Endothelial cell (in vitro differentiated cells): Measurements from ENCODE around the gene ZNF575. TPM values are rescaled to one million over a fixed set of nuclear protein-coding genes. Genes with fewer than 3 reads are reported as not detected.

Source experiments
- DNase-seq: peaks from one replicate; pipeline ENCODE4 v3.0.0; 2021; ENCODE audit warnings: low spot score
- H3K27ac Mint-ChIP-seq: one replicate; pipeline ENCODE4 v1.8.0; 2021; ENCODE audit warnings: mixed read lengths, inconsistent platforms; ENCODE audit not compliant: unreplicated experiment
- H3K27me3 Mint-ChIP-seq: one replicate; pipeline ENCODE4 v1.8.0; 2021; ENCODE audit warnings: mild to moderate bottlenecking, moderate library complexity, mixed read lengths, inconsistent platforms; ENCODE audit not compliant: unreplicated experiment
- H3K36me3 Mint-ChIP-seq: one replicate; pipeline ENCODE4 v1.8.0; 2021; ENCODE audit warnings: mild to moderate bottlenecking, low read depth, mixed read lengths, inconsistent platforms; ENCODE audit not compliant: unreplicated experiment
- H3K4me1 Mint-ChIP-seq: one replicate; pipeline ENCODE4 v1.8.0; 2021; ENCODE audit warnings: mild to moderate bottlenecking, mixed read lengths, inconsistent platforms; ENCODE audit not compliant: unreplicated experiment
- H3K4me3 Mint-ChIP-seq: one replicate; pipeline ENCODE4 v1.8.0; 2021; ENCODE audit warnings: mild to moderate bottlenecking, mixed read lengths, inconsistent platforms; ENCODE audit not compliant: unreplicated experiment
- H3K9me3 Mint-ChIP-seq: one replicate; pipeline ENCODE4 v1.8.0; 2021; ENCODE audit warnings: mixed read lengths, inconsistent platforms; ENCODE audit not compliant: unreplicated experiment
- long read RNA-seq: library from polyadenylated mRNA; unstranded; transcript quantifications from one replicate; pipeline ENCODE4 v2.0.0, GENCODE V29; 2020; ENCODE audit not compliant: unreplicated experiment
- total RNA-seq: library from RNA; stranded (reverse); fragmentation: NEBNext Ultra II Directional; extraction: Animal tissue kit (Norgen Biotek cat#: 25700); gene quantifications from one replicate; pipeline ENCODE4 v1.2.1, GENCODE V29; 2021; ENCODE audit not compliant: unreplicated experiment
- TF ChIP-seq, protein P1 (sequence below): fragments of 200-600 bp; sonication (generic); IDR thresholded peaks from one replicate; pipeline ENCODE4 v1.5.0; 2021; ENCODE audit warnings: antibody characterized with exemption; ENCODE audit not compliant: unreplicated experiment

Gene ZNF575, protein sequence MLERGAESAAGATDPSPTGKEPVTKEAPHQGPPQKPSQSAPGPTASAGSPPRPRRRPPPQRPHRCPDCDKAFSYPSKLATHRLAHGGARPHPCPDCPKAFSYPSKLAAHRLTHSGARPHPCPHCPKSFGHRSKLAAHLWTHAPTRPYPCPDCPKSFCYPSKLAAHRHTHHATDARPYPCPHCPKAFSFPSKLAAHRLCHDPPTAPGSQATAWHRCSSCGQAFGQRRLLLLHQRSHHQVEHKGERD
- 2.3 TPM for total RNA-seq
- long read RNA-seq: 0 reads

DNA sequence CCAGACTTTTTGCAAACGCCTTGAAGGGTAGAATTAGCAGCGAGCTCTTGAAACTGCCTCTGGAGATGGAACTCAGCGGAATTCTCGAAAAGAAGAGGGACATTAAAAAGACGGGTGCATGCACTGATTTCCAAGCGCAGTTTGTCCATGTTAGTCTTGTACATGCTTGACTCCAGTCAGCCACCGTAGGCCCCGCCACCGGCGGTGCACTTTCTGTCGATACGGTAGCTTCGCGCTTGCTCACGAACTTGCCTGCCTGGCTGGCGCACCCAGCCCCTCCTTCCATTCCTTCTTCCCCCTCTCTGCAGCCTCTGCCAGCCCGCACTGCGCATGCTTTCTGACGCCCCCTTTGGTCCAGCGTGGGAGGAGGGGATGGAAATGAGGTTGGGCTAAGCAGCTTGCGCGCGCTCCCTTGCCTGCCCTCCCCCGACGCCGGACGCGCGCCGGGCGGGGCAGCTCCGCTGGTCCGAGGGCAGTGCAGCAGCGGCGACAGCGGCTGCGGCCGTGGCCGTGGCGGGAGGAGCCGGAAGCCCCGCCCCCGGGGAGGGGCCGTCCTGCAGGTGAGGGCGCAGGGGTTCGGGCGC is at the start of gene ZNF575:
ZNF575 (plus strand) TSS at position 227 of the 584 bp plus-strand sequence. CDS start 1,235 bp downstream, outside the sequence.
- TF ChIP-seq, protein P1, sequence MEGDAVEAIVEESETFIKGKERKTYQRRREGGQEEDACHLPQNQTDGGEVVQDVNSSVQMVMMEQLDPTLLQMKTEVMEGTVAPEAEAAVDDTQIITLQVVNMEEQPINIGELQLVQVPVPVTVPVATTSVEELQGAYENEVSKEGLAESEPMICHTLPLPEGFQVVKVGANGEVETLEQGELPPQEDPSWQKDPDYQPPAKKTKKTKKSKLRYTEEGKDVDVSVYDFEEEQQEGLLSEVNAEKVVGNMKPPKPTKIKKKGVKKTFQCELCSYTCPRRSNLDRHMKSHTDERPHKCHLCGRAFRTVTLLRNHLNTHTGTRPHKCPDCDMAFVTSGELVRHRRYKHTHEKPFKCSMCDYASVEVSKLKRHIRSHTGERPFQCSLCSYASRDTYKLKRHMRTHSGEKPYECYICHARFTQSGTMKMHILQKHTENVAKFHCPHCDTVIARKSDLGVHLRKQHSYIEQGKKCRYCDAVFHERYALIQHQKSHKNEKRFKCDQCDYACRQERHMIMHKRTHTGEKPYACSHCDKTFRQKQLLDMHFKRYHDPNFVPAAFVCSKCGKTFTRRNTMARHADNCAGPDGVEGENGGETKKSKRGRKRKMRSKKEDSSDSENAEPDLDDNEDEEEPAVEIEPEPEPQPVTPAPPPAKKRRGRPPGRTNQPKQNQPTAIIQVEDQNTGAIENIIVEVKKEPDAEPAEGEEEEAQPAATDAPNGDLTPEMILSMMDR: no peak
- DNase-seq: peak; percentile 78
- Mint-ChIP-seq H3K4me3 (peak within 1 kb of the TSS; percentile 93), H3K27ac (peak within 1 kb of the TSS; percentile 52), H3K36me3 (peaks cover 10% of the 10 kb centered on the region), H3K4me1 (peaks cover 2% of the 10 kb centered on the region), H3K27me3 (peaks cover 14% of the 10 kb centered on the region), H3K9me3 (no peaks in the 10 kb centered on the region)

- Mint-ChIP-seq H3K36me3 (peaks cover 2% of the 10 kb centered on the region), H3K4me1 (peaks cover 8% of the 10 kb centered on the region), H3K27ac (no peak overlapping the region), H3K4me3 (no peak overlapping the region), H3K27me3 (peaks cover 3% of the 10 kb centered on the region), H3K9me3 (no peaks in the 10 kb centered on the region)
- TF ChIP-seq, protein P1: no peak
- no peak for DNase-seq
These were observed 49.7 kb upstream of the ZNF575 start for GRCh38 chr19:43483281-43483680.

DNA sequence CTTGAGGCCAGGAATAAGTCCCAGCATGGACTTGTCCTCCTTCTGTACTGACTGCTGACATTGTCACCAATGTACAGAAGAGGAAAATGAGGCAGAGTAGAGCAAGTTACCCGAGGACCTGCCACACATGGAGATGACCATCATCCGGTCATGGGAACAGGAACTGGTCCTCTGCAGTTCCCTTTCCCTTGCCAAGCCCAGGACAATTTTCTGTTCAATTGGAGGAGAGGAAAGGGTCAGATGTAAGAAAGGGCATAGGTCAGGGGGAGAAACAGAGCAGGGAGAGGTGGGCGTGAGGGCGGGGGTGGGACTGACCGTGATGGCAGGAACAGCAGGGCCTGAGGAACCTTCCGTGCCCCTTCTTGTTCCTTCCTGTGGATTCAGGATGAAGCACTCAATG is 47.0 kb upstream of the ZNF575 start:
- TF ChIP-seq, protein P1: no peak
- Mint-ChIP-seq H3K4me3 (no peak overlapping the region), H3K9me3 (no peaks in the 10 kb centered on the region), H3K27me3 (no peaks in the 10 kb centered on the region), H3K36me3 (peaks cover 5% of the 10 kb centered on the region), H3K4me1 (peaks cover 16% of the 10 kb centered on the region), H3K27ac (peak overlapping the region; percentile 7)
- no peak for DNase-seq

- no peak for DNase-seq
- H3K27ac Mint-ChIP-seq: no peak overlapping the region
- TF ChIP-seq, protein P1: no peak
- peaks cover 16% of the 10 kb centered on the region for H3K4me1 Mint-ChIP-seq
- no peaks in the 10 kb centered on the region for H3K27me3 Mint-ChIP-seq
- no peaks in the 10 kb centered on the region for H3K9me3 Mint-ChIP-seq
- H3K4me3 Mint-ChIP-seq: no peak overlapping the region
- peaks cover 5% of the 10 kb centered on the region for H3K36me3 Mint-ChIP-seq
These were observed 46.6 kb upstream of the ZNF575 start for GRCh38 chr19:43486412-43486811.

DNA sequence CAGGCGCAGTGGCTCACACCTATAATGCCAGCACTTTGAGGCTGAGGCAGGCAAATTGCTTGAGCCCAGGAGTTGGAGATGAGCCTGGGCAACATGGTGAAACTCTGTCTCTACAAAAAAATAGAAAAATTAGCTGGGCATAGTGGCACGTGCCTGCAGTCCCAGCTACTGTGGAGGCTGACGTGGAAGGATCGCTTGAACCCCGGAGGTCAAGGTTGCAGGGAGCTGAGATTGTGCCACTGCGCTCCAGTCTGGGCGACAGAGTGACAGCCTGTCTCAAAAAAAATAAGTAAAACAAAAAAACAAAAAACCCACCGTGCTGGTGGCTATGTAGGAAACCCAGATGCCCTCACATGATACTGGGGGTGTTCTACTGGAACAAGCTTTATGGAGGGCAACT is 44.8 kb upstream of the ZNF575 start:
- peaks cover 16% of the 10 kb centered on the region for H3K4me1 Mint-ChIP-seq
- H3K4me3 Mint-ChIP-seq: no peak overlapping the region
- H3K27me3 Mint-ChIP-seq: no peaks in the 10 kb centered on the region
- H3K9me3 Mint-ChIP-seq: no peaks in the 10 kb centered on the region
- no peak overlapping the region for H3K27ac Mint-ChIP-seq
- TF ChIP-seq, protein P1: no peak
- no peak for DNase-seq
- H3K36me3 Mint-ChIP-seq: peaks cover 5% of the 10 kb centered on the region
